GM12892 (cell line): ENCODE data around the gene EXOG.
A peak's percentile ranks its signal among the peaks of the same experiment; 100 is the strongest.

ENCODE experiments used
- DNase-seq: peaks from one replicate; pipeline ENCODE4 v3.0.0; 2011; ENCODE audit not compliant: insufficient read length
- FAIRE-seq: peaks from 2 replicates; lab custom pipeline; 2011; peaks lifted over from hg19 to GRCh38; lab: Jason Lieb, UNC
- POLR2A ChIP-seq: IDR thresholded peaks from 2 replicates; pipeline ENCODE4 v1.6.1; 2011; ENCODE audit warnings: low read depth, low read length, control low read depth
- POLR2AphosphoS5 ChIP-seq: IDR thresholded peaks from 2 replicates; pipeline ENCODE4 v1.6.1; 2011; ENCODE audit warnings: low read depth, low read length, control low read depth
- TAF1 ChIP-seq: IDR thresholded peaks from 2 replicates; pipeline ENCODE4 v1.6.1; 2011; ENCODE audit warnings: low read depth, mild to moderate bottlenecking, control low read depth, low read length, borderline replicate concordance

The EXOG gene

DNA sequence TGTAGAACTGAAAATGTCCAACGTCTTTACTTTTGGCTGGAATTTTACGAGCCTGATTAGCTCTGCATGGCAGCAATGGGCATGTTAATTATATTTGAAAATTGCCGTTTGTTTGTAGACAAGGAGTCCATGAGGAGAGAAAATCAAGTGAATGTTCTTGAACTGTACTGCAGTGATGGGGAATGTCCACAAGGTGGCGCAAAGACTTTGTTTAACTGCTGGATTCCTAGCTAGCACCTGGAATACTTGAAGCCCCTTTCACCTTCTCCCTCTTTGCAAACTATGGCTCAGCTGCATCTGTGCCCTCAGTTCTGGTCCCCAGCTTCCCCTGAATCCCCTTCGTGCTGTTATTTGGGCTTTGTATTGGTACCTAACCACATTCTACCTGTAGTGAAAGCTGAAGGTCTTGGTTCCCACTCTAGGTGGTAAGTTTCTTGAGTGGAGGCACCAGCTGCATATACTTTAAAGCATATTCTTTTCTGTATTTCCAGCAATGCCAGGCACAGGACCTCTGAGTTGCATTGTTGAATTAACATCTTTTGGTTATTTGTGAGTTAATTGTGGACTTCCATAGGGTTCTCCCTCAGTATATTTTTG lies 25.3 kb downstream of the EXOG start:
- FAIRE-seq (peak; percentile 90), DNase-seq (no peak)
- TF ChIP-seq TAF1 (no peak), POLR2AphosphoS5 (no peak), POLR2A (no peak)

- no peak for TF ChIP-seq TAF1
- no peak for TF ChIP-seq POLR2AphosphoS5
- TF ChIP-seq POLR2A: no peak
- FAIRE-seq (no peak), DNase-seq (no peak)
Measured at GRCh38 chr3:38522002-38522401, 25.9 kb downstream of the EXOG start.

GRCh38 chr3:38524141-38524739 lies 28.1 kb downstream of the EXOG start:
- no peak for DNase-seq
- TF ChIP-seq POLR2A: no peak
- no peak for TF ChIP-seq POLR2AphosphoS5
- TF ChIP-seq TAF1: no peak
- FAIRE-seq: no peak

GRCh38 chr3:38526792-38527191 lies 30.7 kb downstream of the EXOG start:
- peak; percentile 30 for FAIRE-seq
- TF ChIP-seq POLR2A (no peak), POLR2AphosphoS5 (no peak), TAF1 (no peak)
- no peak for DNase-seq

DNA sequence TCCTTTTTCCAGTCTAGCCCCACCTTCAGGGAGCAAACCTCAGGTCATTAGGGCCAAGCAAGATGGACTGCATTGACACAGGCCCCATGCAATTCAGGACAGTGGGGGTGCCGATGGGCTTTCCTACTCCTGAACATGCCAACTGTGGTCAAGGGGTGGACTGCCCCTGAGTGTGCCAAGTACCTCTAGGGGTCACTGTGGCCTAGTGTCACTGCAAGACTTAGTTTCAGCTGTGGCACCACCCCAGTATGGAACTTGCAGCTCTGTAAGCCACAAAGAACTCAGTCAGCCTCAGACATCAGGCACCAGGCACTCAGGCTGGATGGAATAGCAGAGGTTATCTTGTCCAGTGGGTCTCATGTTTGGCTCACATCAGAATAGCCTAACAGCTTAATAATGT lies 32.3 kb downstream of the EXOG start:
- TF ChIP-seq TAF1: no peak
- TF ChIP-seq POLR2AphosphoS5: no peak
- no peak for TF ChIP-seq POLR2A
- FAIRE-seq (no peak), DNase-seq (no peak)

DNA sequence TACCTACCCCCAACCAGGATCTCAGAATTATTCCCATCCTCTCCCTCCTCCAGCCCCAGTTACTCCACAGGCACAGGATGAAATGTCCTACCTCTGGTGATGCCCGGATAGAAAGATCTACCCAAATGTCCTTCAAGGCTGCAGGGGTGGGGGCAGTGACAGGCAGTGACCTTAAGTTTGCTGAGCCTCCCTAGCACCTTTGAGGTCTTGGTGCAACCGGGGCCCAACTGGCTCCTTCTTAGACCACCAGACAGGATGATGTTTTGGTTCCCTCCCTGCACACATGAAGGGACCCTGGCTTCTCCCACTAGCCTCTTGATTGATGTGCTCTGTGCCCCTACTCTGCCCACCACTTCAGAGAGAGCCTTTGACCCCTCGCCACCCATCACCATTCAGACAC lies 36.4 kb downstream of the EXOG start:
- no peak for DNase-seq
- TF ChIP-seq POLR2A: no peak
- TF ChIP-seq TAF1: no peak
- TF ChIP-seq POLR2AphosphoS5: no peak
- no peak for FAIRE-seq

DNA sequence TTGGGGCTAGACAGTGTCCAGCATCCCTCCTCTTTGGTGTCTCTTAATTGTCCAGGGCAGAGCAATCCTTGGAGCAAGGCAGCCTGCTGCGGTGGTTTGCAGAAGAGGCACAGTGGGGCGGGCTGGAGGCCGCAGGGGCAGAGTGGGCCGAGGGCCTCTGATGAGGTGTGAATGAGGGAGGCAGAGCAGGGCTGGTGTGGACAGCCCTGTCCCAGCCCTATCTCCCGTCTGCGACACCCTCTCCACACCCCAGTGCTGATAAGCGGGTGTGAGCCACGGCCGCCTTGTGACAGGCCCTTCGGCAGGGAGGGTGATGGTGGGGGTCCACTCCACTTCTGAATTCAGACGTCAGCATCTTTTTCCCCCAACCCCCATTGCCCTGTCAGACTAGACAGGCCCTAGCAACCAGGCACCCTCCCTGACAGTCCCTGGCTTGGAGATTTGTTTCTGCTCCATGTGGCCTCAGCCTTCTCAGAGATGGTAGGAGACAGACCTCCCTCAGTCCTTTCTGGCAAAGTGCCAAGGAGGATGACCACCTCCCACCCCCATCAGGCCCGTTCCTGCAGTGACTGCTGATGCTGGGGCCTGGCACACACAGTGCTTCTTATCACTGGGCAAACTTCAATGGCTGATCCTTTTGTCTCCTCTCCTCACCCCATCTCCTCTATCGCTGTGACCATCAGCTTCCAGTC lies 37.3 kb downstream of the EXOG start:
- no peak for TF ChIP-seq POLR2AphosphoS5
- no peak for TF ChIP-seq POLR2A
- no peak for TF ChIP-seq TAF1
- FAIRE-seq (no peak), DNase-seq (no peak)

DNA sequence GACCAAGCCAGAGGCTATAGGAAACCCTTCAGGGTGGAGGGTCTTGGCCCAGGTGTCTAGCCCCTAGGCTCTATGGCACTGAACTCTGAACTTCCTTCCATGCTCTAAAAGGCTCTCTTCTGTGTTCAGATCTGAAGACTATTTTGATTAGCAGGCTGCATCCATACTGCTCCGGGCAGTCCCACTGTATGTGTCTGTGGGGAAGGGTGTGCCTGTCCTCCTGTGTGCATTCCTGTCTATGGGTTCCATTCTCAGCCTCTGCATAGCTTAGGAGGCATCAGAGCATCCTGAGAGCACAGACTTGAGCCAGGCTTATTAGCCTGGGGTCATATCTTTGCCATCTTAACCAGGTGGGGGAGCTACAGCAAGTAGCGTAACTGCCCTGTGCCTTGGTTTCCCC lies 38.0 kb downstream of the EXOG start:
- TF ChIP-seq POLR2A (no peak), POLR2AphosphoS5 (no peak)
- DNase-seq (no peak), FAIRE-seq (no peak)

DNA sequence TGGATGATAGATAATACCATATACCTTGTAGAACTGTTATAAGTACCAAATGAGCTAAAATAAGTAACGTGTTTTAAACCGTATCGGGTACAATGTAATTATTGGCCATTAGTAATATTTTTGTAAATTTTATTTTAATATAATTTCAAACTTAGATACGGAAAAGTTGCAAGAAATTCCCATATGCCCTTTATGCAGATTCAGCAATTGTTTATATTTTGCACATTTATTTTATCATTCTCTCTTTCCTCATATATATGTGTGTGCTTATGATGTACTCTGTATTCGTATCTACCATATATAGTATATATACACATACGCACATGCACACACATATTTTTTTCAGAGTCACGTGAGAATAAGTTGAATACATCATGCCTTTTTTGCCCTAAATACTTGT lies 38.5 kb downstream of the EXOG start:
- no peak for TF ChIP-seq POLR2A
- TF ChIP-seq TAF1: no peak
- no peak for TF ChIP-seq POLR2AphosphoS5
- DNase-seq (no peak), FAIRE-seq (no peak)

GRCh38 chr3:38536671-38537070 lies 40.5 kb downstream of the EXOG start:
- DNase-seq (no peak), FAIRE-seq (no peak)
- TF ChIP-seq POLR2A (no peak), POLR2AphosphoS5 (no peak), TAF1 (no peak)

GRCh38 chr3:38538773-38539353 lies 42.7 kb downstream of the EXOG start:
- no peak for DNase-seq
- no peak for FAIRE-seq

More at GRCh38 chr3:38538773-38539353, 42.7 kb downstream of the EXOG start:
- TF ChIP-seq POLR2A (no peak), TAF1 (no peak), POLR2AphosphoS5 (no peak)
